ENCODE data around the gene FNTB.

Gene FNTB

GRCh38 chr14:64983439-64984310, 3.0 kb upstream of the FNTB start:
- peak; percentile 54 for DNase-seq

GRCh38 chr14:64987438-64987767, 708 bp downstream of the FNTB start:
- DNase-seq = no peak

GRCh38 chr14:64990296-64990695, 3.6 kb downstream of the FNTB start:
- DNase-seq = peak; percentile 24

GRCh38 chr14:64990939-64991338, 4.2 kb downstream of the FNTB start:
- DNase-seq = no peak

- DNase-seq = no peak
Observed at GRCh38 chr14:64992328-64992885, 5.7 kb downstream of the FNTB start.

- DNase-seq = no peak
Observed at GRCh38 chr14:64993266-64993930, 6.7 kb downstream of the FNTB start.

GRCh38 chr14:64994540-64994939, 7.8 kb downstream of the FNTB start:
- DNase-seq = no peak

- DNase-seq = no peak
Observed at GRCh38 chr14:64995291-64995690, 8.6 kb downstream of the FNTB start.

- DNase-seq = peak; percentile 17
Observed at GRCh38 chr14:64997108-64997794, 10.6 kb downstream of the FNTB start.

GRCh38 chr14:64998455-64998931, 11.8 kb downstream of the FNTB start:
- no peak for DNase-seq

- DNase-seq = no peak
Observed at GRCh38 chr14:65000898-65001591, 14.3 kb downstream of the FNTB start.

GRCh38 chr14:65001723-65002122, 15.0 kb downstream of the FNTB start:
- no peak for DNase-seq

- no peak for DNase-seq
Observed at GRCh38 chr14:65002586-65003210, 16.0 kb downstream of the FNTB start.

GRCh38 chr14:65003394-65003793, 16.7 kb downstream of the FNTB start:
- no peak for DNase-seq

GRCh38 chr14:65006261-65006721, 19.6 kb downstream of the FNTB start:
- DNase-seq = no peak

GRCh38 chr14:65007202-65007601, 20.5 kb downstream of the FNTB start:
- no peak for DNase-seq

- DNase-seq = no peak
Observed at GRCh38 chr14:65010211-65010931, 23.7 kb downstream of the FNTB start.

- no peak for DNase-seq
Observed at GRCh38 chr14:65011538-65011937, 24.8 kb downstream of the FNTB start.

GRCh38 chr14:65012353-65012752, 25.7 kb downstream of the FNTB start:
- no peak for DNase-seq

GRCh38 chr14:65015391-65015790, 28.7 kb downstream of the FNTB start:
- no peak for DNase-seq

GRCh38 chr14:65016471-65016870, 29.8 kb downstream of the FNTB start:
- no peak for DNase-seq

Data from central memory CD4-positive, alpha-beta T cell (primary cell).